CD1c-positive myeloid dendritic cell (primary cell): ENCODE measurements around the gene RPEL1.
"Not testable (repeated sequence)": the region's sequence is repeated elsewhere in the genome, so short reads cannot be mapped to it uniquely, and the experiment has no call there.

Experiments used
- DNase-seq: peaks from one replicate; pipeline ENCODE4 v3.0.0-alpha.2; 2016; ENCODE audit errors: extremely low spot score

The RPEL1 gene

DNA sequence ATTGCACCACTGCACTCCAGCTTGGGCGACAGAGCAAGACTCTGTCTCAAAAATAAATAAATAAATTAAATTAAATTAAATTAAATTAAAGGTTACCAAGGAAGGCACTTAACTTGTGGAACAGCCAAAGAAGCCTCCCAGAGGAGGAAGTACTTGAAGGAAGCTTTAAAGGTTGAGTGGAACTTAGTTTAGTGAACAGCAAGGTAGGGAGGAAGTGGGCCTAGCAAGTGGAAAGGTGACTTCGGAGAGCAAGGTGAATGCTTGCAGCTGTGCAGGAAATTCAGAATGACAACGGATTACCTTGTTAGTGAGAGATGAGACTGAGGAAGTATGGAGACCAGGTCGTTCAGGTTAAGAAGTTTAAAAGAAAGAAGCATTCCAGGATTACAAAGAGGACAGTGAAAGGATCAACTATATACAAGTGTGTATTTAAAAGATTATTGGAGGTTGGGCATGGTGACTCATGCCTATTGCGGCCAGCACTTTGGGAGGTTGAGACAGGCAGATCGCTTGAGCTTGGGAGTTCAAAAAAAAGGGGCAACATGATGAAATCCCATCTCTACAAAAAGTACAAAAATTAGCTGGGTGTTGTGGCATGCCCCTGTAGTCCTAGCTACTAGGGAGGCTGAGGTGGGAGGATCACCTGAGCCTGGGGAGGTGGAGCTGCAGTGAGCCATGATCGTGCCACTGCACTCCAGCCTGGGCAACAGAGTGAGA, 12.8 kb upstream of the RPEL1 start:
- DNase-seq = no peak

DNA sequence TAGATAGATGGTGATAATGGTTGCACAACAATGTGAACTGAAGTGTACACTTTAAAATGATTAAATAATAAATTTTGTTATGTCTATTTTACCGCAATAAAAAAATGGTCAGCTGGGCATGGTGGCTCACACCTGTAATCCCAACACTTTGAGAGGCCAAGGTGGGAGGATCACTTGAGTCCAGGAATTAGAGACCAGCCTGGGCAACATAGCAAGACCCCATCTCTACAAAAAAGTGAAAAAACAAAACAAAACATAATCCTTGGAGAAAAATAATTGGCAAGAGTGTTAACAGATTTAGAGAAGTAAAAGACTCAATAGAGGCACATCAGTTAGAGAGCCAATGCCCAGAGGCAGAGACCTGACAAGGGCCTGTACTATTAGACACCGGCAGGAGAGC, 9.9 kb upstream of the RPEL1 start:
- no peak for DNase-seq

DNA sequence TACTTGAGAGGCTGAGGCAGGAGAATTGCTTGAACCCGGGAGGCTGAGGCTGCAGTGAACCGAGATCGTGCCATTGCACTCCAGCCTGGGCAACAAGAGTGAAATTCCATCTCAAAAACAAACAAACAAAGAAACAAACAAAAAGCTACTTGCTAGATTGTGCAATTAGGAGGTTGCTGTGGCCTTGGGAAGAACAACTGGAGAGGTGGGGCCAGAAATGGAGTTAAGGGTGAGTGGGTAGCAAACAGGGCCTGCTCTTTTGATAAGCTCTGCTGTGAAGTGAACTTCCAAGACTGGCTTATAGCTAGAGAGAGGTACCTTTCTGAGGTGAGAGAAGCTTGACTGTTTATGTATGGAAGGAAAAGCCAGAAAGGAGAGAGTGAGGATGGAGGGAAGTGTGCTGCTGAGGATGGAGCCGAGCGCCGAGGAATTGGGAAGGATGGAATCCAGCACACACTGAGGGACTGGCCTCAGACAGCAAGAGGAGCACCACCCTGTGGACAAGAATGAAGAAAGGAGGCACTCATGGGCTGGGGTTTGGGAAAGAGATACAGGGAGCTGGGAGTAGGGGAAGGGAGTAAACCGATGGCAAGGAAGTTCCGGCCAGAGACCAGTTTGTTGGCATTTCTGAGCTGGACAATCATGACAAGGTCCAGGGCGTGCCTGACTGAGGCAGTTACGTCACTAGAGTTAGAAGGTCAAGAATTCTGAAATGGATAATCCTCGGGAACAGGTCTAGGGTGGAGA, 7.0 kb upstream of the RPEL1 start:
- no peak for DNase-seq

DNA sequence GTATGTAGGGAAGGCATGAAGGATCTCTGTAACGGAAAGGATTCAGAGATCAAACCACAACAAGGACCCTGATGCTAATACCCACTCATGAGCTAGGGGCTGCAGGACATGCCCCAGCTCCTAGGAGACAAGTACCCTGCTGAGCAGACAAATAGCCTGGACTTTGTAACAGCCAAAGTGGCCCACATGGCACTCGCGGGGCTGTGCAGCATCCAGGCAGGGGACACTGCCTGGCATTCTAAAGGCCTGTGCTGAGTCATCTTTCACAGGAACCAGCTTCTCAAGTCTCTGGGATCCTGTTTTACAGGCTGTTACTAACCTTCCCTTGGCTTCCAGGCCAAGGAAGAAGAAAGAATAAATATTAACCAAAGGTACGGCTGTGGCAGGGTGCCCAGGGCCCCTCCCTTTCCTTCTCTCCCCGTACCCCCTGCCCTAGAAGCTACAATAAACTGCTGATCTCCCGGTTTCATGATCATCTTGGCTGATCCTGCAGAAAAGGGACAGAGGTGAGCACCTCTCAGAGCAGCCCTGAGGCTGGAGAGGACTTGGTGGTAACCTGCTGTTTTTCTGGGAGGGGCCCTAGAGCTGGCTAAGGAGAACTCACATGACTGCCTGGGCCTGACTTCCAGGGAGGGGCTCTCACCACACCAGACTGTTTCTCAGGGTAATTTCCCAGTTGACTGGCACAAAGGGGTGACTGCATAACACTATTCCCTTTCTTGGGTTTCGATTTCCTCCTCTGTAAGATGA, 4.2 kb upstream of the RPEL1 start:
- peak; percentile 77 for DNase-seq

DNA sequence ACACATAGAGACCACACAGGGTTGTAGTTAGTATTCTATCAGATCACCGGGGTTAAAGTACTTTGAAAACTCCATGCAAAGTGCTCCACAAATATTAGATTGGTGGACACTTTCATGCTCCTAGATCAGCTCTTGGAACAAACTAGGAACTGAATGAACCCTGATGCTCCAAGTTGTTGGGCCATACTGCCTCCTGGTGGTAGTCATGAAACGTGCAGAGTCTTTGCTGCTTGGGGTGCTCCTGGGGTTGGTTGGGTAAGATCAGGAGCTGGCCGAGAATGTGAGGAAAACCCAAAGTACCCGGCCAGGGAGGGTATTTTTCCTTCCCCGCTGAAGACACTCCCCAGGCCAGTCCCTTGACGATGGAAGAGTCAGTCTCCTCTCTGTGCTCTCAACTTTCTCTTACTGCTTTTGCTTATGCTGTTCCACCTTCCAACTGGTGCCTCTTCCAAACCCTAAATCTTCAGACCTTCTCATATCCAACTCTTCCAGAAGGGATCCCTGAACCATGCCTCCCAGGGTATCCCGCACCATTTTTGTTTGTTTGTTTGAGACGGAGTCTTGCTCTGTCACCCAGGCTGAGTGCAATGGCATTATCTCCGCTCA, 918 bp upstream of the RPEL1 start:
- DNase-seq = peak; percentile 87

DNA sequence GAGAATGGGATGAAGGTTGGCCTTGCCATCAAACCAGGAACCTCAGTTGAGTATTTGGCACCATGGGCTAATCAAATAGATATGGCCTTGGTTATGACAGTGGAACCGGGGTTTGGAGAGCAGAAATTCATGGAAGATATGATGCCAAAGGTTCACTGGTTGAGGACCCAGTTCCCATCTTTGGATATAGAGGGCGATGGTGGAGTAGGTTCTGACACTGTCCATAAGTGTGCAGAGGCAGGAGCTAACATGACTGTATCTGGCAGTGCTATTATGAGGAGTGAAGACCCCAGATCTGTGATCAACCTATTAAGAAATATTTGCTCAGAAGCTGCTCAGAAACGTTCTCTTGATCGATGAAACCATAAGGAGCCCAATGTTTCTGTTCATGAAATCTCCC, 637 bp downstream of the RPEL1 start:
- no peak for DNase-seq

DNA sequence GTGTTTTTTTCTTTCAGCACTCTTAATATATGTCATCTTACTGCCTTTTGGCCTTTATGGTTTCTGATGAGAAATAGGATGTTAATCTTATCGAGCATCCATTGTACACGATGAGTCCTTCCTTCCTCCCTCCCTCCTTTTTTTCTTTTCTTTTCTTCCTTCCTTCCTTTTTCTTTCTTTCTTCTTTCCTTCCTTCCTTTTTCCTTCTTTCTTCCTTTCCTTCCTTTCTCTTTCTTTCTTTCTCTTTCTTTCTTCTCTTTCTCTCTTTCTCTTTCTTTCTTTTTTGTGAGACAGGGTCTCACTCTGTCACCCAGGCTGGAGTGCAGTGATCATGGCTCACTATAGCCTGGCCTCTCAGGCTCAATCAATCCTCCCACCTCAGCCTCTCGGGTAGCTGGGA, 8.4 kb downstream of the RPEL1 start:
- DNase-seq = no peak

DNA sequence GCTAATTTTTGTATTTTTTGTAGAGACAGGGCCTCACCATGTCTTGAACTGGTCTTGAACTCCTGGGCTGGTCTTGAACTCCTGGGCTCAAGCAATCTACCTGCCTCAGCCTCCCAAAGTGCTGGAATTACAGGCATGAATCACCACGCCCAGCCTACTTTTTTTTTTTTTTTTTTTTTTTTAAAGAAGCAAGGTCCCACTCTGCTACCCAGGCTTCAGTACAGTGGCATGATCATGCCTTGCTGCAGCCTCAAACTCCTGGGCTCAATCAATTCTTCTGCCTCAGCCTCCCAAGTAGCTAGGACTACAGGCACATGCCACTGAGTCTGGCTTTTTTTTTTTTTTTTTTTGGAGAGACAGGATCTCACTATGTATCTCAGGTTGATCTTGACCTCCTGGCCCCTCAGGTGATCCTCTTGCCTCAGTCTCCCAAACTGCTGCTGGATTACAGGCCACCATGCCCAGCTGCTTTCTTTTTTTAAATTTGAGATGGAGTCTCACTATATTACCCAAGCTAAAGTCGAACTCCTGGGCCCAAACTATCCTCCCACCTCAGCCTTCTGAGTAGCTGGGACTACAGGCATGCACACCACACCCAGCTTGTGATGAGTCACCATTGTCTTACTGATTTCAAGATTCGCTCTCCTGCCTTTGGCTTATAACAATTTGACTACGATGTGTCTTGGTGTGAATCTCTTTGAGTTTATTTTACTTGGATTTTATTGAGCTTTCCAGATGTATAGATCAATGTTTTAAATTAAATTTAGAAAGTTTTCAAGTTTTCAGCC, 9.0 kb downstream of the RPEL1 start:
- DNase-seq = no peak

DNA sequence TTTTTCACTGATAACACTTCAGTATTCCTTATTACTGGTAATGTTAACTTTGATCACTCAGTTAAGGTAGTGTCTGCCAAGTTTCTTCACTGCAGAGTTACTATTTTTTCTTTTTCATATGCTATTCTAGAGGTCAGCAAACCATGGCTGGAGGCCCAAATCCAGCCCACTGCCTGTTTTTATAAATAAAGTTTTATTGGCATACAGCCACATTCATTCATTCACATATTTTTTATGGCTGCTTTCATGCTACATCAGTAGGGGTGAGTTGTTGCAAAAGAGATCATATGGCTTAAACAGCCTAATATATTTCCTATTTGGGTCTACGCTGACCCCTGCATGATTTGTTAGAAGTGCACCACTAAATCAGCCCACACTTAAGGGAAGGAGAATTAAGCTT, 10.9 kb downstream of the RPEL1 start:
- no peak for DNase-seq

DNA sequence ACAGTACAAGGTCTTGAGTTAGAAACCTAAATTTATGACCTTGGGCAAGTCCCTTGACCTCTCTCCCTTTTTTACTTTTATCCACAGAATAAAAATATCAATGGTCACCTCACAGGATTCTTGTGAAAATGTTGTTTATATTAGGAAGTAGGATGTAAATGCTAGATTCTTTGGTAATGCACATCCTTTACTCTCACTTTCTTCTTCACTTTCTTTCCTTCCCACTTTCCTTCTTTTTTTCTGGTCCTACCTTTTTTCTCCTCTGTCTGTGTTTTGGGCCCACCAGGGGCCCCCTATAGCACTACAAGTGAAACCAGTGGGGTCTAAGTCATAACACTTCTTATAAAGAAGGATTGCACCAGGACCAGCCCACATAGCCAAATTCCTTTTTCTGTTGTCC, 12.1 kb downstream of the RPEL1 start:
- no peak for DNase-seq

DNA sequence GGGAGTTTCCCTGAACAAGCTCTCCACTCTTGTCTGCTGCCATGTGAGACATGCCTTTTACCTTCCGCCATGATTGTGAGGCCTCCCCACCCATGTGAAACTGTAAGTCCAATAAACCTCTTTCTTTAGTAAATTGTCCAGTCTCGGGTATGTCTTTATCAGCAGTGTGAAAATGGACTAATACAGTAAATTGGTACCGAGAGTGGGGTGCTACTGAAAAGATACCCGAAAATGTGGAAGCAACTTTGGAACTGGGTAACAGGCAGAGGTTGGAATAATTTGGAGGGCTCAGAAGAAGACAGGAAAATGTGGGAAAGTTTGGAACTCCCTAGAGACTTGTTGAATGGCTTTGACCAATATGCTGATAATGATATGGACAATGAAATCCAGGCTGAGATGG, 13.2 kb downstream of the RPEL1 start:
- DNase-seq = not testable (repeated sequence)

DNA sequence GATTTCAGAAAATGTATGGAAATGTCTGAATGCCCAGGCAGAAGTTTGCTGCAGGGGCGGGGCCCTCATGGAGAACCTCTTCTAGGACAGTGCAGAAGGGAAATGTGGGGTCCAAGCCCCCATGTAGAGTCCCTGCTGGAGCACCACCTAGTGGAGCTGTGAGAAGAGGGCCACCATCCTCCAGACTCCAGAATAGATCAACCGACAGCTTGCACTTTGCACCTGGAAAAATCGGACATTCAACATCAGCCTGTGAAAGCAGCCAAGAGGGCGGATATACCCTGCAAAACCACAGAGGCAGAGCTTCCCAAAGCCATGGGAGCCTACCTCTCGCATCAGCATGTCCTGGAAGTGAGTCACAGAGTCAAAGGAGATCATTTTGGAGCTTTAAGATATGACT, 14.3 kb downstream of the RPEL1 start:
- no peak for DNase-seq

DNA sequence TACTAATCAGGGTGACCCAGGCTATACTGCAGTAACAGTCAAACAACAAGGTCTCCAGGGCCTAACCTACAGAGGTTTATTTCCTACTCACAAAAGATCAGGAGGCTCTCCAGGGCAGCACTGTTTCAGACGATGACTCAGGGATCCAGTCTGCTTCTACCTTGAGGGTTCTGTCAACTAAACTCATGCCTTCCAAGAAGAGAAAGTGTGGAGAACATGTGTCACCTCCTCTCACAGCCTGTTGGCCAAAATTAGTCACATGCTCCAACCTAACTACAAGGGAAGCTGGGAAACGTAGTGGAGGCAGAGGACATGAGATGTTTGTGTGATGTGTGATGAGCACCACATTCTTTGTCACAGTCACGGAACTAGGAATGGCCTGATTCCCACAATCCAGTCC, 16.5 kb downstream of the RPEL1 start:
- no peak for DNase-seq

DNA sequence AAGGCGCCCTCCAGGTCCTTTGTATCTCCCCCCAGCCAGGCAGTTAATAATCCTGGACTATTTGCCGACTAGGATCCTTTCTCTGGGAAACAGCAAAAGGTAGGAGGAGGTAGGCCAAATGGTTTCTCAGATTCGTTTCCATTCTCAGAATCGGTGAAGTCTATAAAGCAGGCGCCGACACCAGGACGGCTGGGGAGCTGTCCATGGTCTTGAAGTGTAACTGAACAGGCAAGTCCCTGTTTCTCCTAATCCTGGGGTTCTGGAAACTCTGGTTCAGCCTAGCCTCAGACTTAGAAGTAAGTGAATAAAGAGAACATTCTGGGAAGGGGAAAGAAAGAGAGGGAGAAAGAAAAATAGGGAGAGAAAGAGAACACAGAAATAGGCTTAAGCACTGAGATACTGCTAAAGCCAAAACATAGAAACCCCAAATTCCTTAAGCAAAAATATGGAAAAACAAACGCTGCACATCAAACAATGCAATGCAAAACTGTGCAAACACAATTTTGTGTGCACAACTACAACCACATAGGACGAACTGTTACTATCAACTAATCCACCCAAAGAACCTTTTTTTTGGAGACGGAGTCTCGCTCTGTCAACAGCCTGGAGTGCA, 20.1 kb downstream of the RPEL1 start:
- peak; percentile 49 for DNase-seq

DNA sequence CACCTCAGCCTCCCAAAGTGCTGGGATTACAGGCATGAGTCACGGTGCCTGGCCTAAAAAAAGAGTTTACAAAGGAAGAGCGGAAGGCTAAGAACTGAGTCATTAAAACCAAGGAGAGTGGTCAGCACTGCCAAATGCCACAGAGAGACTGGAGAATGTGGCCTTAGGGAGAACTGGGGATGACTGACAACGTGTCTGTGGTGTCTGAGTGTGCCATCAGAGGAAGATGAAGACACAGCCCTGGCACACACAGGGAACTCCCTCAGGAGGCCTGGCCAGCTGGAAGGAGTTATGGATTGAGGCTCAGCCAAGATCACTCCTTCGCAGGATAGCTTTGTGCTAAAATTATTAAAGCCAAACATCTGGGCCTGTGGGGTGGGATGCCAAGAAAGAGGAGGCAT, 27.4 kb downstream of the RPEL1 start:
- no peak for DNase-seq

DNA sequence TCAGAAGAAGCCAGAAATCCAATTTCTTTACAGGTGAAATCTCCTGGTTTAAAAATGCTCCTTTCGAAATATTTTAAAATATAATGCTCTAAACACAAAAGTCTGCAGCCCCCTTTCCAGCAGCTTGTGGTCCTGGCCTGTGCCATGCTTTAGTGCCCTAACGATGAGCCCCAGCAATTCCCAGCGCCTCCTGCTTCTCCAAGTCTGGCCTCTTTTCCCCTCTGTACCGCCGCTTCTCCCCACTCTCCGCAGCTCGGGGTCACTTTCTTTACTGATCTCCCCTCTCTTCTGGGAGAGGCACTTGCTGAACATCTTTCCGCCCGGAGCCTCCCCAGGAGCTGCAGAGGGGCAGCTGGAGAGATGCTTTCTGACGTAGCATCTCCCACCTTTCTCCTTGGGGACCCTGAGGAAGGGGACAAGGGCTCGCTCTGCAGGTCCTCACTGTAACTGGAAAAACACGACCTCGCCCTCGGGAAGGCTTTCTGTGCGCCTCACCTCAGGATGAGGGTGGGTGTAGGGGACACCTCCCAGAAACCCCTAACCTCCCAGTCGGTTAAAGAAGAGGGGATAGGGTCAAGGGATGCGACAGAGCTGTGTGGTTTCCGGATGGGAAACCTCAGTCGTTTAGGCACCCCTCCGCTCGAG, 30.7 kb downstream of the RPEL1 start:
- DNase-seq = no peak

DNA sequence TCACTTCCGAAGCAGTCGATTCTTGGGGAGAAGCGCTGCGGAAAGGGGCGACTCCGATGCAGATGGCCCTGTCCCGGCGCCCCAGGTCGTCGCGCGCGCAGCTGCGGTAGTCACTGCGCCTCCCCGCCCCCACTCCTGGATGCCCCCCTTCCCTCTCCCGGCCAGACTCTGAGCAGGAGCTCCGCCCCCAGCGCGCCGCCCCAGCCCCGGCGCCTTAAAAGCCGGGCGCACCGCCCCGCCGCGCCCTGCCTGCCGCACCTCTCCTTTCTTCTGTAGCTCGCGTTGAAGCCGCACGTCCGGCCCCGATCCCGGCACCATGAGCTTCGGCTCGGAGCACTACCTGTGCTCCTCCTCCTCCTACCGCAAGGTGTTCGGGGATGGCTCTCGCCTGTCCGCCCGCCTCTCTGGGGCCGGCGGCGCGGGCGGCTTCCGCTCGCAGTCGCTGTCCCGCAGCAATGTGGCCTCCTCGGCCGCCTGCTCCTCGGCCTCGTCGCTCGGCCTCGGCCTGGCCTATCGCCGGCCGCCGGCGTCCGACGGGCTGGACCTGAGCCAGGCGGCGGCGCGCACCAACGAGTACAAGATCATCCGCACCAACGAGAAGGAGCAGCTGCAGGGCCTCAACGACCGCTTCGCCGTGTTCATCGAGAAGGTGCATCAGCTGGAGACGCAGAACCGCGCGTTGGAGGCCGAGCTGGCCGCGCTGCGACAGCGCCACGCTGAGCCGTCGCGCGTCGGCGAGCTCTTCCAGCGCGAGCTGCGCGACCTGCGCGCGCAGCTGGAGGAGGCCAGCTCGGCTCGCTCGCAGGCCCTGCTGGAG, 31.4 kb downstream of the RPEL1 start, which contains the start of gene INA:
INA (plus strand) TSS at position 243 of the 817 bp plus-strand sequence; CDS start at position 317, 74 bp downstream.
- peak; percentile 8 for DNase-seq

DNA sequence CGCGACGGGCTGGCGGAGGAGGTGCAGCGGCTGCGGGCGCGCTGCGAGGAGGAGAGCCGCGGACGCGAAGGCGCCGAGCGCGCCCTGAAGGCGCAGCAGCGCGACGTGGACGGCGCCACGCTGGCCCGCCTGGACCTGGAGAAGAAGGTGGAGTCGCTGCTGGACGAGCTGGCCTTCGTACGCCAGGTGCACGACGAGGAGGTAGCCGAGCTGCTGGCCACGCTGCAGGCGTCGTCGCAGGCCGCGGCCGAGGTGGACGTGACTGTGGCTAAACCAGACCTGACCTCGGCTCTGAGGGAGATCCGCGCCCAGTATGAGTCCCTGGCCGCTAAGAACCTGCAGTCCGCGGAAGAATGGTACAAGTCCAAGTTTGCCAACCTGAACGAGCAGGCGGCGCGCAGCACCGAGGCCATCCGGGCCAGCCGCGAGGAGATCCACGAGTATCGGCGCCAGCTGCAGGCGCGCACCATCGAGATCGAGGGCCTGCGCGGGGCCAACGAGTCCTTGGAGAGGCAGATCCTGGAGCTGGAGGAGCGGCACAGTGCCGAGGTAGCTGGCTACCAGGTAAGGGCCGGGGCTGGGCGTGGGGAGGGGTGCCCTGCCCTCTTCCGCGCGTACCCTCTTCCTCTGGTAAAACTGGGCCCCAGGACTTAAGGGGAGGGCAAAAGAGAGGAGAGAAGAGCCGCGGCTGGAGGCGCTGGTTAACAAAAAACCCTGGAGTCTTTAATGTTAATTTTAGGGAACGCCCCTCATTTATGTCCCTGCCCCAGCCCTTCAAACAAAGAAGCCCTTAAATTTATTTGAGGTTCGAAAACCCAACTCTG, 32.2 kb downstream of the RPEL1 start:
- DNase-seq = no peak

DNA sequence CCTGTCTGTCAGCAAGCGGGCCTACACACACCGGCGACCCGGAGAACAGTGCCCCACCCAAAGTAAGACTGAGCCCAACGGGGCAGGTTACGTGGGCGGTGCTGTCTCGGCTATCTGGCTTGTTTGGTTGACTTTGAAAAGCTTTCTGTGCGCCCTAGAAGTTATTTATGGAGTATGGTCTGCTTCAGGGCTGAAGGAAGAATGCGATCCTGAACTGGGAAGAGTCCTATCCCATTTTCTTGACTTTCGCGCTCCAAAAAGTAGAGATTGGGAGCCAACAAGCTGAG, 32.8 kb downstream of the RPEL1 start:
- no peak for DNase-seq
